8988T (cell line): ENCODE measurements around the gene EDDM13.
"Not testable (repeated sequence)": the region's sequence is repeated elsewhere in the genome, so short reads cannot be mapped to it uniquely, and the experiment has no call there.

Source experiments
- DNase-seq: peaks from one replicate; pipeline ENCODE4 v3.0.0; 2011

Gene EDDM13

DNA sequence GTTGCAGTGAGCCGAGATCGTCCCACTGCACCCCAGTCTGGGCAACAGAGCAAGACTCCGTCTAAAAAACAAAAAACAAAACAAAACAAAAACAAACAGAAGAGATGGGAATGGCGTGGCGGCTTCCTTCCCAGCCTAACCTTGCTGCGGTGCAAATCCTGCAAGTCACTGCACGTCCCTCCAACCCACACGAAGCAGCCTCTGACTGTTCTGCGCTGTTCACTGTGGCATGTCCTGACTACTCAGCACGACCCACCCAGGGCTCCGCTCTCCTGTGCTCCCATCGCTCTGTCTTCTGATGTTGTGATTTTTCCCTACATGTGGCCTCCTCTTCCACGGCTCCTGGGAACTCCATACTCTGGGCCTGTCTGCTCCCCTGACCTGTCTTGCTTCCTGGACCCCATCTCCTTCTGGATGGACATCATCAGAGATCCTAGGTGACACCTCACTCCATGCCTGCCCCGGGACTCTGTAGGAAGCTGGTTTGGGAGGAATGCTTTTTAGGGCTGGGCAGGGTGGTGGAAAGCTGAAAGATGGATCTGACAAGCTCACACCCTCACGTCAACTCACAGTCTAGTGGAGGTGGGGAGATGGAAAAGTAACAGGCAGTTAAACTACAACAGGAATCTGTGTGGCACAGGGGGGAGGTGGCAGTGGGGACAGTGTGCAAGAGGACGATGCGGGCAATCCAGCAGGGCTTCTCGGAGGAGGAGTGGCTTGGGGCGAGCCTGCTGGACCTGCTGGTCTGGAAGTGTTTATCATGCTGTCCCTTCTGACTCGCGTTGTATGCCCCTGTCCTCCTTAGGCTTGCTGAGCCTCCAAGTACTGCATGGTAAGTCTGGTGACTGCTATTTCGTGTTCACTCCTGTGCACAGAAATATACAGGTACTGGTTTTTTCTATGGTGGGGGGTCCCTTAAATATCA lies 23.2 kb downstream of the EDDM13 start:
- no peak for DNase-seq

DNA sequence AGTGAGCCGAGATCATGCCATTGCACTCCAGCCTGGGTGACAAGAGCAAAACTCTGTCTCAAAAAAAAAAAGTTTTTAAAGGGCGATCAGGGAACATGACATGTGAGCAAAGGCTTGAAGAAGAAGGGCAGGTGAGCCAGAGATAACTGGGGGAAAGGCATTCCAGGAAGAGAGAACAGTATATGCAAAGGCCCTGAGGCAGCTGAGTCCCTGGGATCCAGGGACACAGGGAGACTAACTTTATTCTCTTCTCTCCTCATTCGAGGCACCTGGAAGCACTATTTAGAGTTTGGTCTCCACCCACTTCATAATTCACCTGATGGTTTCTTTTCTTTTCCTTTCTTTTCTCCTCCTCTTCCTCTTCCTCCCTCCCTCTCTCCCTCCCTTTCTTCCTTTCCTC lies 24.5 kb downstream of the EDDM13 start:
- no peak for DNase-seq

DNA sequence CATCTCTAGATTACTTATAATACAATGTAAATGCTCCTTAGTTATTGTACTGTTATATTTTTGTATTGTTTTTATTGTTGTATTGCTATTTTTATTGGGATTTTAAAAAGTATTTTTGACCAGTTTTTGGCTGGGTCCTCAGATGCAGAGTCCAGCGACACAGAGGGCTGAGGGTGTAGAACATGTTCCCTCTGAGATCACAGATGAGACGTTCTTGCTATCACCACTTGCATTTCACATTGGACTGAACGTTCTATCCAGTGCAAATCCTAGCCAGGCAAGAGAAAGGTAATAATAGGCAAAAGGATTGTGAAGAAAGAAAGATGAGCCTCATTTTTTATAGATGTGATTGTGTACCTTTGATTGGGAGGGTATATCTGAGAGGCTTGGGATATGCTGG lies 27.1 kb downstream of the EDDM13 start:
- DNase-seq, result no peak

DNA sequence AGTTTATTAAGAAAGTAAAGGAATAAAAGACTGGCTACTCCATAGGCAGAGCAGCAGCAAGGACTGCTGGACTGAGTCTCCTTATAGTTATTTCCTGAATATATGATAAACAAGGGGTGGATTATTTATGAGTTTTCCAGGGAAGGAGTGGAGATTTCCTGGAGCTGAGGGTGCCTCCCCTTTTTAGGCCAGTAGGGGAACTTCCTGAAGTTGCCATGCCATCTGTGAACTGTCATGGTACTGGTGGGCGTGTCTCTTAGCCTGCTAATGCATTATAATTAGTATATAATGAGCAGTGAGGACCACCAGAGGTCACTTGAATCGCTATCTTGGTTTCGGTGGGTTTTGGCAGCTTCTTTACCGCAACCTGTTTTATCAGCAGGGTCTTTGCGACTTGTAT lies 28.6 kb downstream of the EDDM13 start:
- DNase-seq, result no peak

DNA sequence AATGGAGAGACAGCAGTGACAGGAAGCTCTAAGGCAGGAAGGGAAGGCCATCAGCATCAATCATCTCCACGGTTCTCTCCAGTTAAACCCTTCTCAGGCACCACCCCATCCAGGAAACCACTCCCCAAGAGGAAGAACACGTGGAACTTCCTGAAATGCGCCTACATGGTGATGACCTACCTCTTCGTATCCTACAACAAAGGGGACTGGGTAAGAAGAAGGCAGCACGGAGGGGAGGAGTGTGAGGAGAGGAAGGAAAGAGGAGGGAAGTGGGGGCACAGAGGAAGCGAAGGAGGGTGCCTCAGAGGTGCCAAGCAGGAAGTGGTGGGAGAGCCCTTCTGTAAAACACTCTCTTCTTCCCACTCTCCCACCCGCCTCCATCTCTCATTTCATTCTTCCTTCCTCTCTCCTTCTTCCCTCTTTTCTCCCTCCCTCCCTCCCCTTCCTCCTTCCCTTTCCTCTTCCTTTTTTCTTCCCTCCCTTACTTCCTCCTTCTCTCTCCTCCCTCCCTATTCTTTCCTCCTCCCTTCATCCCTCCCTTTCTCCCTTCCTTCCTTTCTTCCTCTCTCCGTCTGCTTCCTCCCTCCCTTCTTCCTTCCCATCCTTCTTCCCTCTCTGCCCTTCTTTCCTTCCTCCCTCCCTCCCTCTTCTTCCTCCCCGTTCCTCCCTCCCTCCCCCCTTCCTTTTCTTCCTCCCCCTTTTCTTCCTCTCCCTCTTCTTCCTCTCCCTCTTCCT lies 29.5 kb downstream of the EDDM13 start:
- no peak for DNase-seq

DNA sequence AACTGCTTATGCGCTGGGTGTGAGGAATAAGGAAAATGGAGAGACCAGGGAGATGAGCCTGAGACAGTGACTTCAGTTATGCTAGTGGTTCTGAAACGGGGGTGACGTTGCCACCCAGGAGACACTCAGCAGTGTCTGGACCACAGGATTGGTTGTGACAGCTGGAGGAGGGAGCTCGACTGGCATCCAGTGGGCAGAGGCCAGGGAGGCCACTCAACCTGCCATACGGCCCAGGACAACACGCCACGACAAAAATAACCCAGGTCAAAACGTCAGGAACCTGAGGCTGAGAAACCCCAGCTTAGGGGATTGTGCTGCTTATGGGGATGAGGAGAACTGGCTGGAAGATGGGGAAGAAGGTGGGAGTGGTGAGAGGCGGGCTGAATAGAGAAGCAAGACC lies 31.7 kb downstream of the EDDM13 start:
- no peak for DNase-seq

DNA sequence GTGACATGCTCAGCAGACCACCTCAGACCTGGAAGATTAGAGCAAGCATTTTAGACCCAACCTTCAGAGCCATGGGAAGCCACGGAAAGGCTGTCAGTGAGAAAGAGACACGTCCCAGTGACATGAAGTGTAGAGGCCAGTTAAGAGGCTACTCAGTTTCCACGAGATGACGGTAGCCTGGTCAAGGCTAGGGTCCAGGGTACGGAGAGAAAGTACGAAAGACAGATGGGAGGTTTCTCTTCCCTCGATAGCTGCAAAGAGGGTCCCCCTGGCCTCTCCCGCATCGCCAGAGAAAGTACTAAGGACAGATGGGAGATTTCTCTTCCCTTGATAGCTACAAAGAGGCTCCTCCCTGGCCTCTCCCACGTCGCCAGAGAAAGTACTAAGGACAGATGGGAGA lies 33.5 kb downstream of the EDDM13 start:
- DNase-seq, result no peak

DNA sequence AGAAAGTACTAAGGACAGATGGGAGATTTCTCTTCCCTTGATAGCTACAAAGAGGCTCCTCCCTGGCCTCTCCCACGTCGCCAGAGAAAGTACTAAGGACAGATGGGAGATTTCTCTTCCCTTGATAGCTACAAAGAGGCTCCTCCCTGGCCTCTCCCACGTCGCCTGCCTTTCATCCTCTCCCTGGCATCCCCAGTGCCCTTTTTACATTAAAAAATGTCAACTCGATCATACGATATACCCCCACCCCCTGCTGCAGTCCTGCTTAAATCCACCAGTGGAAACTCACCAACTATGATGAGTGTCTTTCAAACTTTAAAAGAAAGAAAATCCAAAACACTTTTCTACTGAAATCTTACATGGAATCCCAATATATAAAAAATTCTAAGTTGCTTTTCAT lies 34.5 kb downstream of the EDDM13 start:
- DNase-seq, result not testable (repeated sequence)

DNA sequence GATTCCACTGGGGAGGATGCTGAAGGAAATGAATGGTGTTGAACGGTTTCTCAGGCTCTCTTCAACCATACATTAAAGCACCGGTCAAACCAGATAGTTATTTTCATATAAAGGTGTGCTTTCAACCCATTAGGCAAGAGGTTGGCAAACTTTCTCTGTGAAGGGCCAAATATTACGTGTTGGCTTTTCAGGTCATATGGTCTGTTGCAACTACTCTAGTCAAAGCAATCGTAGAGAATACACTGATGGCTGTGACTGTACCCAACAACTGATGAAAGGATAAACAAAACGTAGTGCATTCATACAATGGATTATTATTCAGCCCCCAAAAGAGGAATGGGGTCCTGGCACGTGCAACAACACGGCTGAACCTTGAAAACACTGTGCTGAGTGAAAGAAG lies 36.2 kb downstream of the EDDM13 start:
- DNase-seq, result no peak

DNA sequence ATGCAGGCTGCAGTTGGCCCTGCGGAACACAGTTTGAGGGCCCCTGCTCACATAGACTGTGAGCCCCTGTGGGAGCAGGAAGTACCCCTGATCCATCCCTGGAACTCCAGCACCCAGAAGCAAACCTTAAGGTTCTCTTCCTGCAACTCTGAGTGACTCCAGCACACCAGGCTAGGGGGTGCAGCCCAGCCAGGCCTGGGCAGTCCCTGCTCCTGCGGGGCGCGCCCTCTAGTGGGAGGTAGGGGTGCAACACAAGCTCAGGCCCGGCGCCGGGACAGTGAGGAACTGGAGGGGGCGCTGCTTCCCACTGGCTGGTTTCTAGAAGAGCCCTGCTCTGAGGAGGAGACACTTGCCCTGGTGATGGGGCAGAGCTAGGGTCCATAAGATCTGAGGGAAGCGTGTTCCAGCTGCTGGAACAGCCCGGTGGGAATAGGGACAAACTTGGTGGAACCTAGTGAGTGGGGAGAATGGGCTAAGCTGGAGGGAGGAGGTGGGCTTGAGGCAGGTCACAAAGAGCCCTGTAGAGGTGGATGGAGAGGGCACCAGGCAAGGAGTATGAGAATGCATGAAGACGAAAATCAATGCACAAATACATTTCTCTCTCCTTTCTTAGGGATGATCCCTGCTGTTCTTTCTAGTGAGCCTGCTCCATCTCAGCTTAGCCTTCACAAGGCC lies 37.1 kb downstream of the EDDM13 start:
- DNase-seq, result peak; percentile 55

DNA sequence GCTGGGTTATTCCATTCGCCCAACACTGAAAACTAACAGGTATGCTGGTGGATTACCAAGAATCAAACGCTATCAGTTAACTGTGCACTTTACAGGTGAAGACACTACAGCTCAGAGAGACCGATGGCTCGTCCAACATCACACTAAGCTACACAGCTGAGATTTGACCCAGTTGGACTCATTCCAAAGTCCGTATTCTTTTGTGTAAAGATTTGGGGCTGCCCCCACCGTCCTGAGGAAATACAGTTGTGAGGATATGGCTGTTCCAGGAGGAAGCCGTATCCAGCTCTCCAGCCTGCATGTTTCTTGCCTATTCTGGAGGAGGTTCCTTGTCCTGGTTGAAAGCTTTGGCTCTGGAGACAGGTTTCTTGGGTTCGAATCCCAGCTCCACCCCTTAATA lies 37.9 kb downstream of the EDDM13 start:
- DNase-seq, result no peak

DNA sequence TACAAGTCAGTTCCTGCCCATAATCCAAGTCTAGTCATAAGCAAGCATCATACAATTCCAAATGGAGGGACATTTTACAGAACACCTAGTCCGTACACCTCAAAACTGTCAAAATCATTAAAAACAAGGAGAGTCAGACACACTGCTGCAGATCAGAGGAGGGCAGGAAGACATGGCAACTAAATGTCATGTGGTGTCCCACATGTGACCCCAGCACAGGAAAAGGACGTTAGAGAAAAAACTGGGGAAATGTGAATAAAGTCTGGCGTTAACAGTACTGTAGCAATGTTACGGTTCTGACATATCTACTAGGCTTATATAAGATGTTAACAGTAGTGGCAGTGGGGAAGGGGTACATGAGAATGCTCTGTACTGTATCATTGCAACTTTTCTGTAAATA lies 39.8 kb downstream of the EDDM13 start:
- no peak for DNase-seq

DNA sequence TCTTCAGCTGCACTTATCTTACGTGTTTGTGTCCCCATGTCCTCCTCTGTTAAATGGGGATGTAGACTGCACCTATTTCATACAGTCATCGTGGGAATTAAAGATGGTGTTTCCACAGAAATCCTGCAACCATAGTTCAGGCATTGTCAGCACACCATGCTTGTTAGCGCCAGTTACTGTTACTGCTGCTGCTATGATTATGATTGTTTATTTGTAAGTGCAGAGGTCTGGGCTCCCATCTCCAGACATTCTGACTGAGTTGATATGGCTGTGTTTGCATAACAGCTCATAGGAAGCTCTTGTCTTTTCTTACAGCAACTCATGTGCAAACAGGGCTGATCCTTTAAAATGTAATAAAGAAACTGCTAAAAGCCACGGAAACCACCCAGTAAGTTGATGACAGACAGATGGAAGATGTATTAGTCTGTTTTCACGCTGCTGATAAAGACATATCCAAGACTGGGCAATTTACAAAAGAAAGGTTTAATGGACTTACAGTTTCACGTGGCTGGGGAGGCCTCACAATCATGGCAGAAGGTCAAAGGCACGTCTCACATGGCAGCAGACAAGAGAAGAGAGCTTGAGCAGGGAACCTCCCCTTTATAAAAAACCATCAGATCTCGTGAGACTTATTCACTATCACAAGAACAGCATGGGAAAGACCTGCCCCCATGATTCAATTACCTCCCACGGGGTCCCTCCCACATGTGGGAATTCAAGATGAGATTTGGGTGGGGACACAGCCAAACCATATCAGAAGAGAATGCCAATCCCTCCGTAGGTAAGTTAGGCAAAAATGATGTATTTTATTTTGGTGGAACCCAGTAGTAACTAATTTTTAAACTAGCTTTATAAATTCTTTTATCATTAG lies 40.5 kb downstream of the EDDM13 start:
- no peak for DNase-seq

DNA sequence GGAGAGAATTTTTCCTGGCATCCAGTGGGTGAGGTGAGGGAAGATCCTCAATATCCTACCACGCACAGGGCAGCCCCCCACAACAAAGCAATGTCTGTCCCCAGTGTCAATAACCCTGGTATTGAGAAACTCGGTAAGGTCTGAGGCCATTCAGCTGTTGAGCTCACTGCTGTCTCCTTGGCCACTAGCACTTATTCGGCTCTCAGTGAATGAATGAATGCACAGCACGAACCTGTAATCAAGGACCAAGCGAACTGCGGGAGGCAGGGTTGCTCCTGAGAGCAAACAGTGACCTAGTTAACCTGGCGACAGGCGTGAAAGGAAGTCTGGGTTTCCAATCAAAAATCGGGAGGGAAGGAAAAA lies 41.5 kb downstream of the EDDM13 start:
- no peak for DNase-seq

DNA sequence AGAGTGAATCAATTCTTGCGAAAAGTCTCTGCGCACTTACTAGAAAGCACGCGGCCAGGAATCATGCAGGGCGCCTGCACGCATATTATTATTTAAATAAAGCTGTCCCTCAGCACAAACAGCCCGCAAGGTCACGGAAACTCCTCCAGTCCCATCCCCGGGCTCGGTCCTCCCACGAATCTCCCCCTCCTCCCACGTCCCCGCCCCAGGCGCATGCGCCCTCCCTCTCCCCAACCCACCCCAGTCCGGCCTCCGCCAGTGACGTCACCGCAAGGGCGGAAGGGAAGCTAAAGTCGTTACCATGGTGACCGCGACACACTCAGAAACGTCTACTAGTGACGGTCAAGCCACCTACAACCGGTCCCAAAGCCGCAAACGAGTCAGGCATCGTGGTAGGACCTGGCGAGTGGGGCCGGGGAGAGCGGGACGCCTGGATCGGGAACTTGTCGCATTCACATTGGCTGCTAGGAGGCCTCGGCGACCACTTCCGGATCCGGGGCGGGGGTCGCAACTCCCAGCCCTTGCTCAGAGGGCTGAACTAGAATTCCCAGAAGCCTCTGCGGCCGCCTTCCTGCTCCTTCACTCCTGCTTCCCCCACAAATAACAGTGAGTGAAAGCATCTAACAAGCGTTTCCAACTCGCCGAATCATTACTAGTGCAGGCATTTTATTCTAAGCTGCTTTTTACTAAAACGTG lies 42.0 kb downstream of the EDDM13 start, which contains the start of gene ZSCAN5A:
TSS of gene ZSCAN5A (minus strand) at position 459 of the 696 bp plus-strand sequence. CDS start 89,793 bp downstream, outside the sequence.
- peak; percentile 68 for DNase-seq

DNA sequence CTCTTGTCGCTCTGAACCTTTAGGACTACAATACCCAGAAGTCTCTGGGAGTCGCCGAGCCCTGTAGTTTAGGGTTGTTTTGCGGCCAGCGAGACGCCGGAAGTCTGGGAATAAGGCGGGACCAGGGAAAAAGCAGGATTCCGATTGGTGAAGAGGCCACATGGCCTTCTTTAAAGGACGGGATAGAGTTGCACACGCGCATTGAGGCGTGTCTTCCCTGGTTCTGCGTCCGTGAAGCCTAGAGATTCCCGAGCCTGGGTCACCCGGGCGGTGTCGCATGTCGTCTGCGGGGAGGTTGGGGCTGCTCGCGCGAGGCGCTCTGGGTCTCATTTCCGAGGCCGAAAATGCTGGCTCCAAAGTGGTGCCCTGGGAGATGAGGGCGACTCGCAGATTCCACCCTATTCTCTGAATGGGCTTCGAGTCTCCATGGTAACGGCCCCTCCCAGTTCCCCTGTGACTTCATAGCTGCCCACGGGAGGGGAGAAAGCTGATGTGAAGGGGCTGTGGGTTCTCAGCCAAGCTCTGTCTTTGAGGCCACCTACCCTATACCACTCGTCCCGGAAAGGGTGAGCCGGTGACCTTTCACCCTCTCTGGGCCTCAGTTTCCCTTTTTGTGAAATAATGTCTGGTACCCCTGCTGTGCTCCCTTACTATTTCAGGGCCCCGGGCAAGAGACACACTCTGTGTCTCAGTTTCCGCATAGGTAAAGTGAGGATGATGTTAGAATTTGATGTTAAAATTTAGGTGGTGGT lies 42.7 kb downstream of the EDDM13 start:
- DNase-seq, result peak; percentile 63

DNA sequence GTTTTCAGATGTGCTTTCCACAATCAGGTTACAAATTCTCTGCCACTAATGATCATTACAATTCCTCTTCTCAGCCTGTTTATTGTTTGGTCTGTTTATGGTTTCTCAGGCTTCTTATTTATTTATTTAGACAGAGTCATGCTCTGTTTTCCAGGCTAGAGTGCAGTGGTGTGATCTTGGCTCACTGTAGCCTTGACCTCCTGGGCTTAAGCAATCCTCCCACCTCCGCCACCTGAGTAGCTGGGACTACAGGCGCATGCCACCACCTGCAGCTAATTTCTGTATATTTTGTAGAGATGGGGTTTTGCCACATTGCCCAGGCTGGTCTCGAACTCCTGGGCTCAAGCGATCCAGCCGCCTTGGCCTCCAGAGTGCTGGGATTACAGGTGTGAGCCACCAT lies 44.2 kb downstream of the EDDM13 start:
- DNase-seq, result no peak

DNA sequence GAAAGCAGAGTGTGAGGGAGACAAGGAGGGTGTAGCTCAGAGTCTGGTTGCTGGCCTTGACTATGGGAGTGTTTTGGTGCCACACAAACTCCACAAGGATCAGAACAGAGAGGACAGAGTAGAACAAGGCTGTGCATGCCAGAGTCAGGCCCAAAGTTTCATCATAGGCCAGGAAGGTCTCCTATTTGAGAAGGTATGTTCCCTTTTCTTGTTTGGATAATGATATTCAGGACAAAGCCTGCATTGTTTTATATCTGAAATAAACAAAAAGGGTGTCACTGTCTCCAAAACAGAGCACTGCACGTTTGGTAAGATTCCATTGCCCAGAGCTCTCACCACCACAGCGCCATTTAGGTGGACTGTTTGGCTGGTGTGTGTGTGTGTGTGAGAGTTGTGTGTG lies 45.2 kb downstream of the EDDM13 start:
- no peak for DNase-seq

DNA sequence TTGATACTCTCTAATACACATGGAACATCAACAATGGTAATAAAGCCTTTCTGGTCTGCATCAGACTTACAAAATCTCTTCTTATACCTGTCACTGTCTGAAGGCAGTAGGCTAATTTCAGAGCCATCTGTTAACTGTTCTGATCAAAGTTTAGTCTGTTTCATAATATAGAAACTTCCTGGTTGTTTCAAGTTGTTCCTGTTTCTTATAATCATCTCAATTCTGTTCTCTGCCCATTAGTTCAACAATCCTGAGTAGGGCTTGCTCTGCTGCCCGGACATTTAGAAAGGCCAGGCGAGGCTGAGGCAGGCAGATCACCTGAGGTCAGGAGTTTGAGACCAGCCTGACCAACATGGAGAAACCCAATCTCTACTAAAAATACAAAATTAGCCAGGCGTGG lies 47.4 kb downstream of the EDDM13 start:
- no peak for DNase-seq

DNA sequence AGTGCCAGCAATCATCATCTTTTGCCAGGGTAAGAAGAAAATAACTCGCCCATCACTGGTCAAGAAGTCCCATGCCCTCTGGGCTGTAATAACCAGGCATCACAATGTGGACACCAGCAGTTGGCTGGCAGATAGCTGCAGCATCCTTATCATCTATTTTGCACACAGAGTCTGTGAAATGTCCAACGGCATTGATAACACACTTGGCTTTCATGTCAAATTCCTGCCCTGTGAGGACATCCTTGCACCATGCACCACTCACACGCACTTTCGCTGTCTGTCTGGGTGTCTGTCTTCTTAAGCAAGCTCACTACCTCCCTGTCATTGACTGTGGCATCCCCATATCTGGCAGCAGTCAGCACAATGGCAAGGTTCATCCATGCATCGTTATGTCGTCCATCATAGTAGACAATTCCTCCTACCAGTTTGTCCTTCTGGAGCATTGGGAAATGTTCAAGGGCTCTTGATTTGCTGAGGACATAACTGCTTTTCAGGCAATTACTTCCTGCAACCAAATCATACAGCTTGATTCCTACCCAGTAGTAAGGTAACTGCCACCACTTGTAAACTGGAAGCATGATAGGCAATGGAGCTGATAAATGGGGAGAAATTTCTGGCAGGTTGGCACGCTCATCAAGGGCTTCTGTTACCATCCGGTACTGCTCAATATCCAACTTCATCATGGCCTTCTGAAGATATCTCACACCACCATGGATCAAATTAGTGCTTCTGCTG lies 48.9 kb downstream of the EDDM13 start:
- DNase-seq, result no peak
